ENCODE measurements around the gene DAND5. TPM values are rescaled to one million over a fixed set of nuclear protein-coding genes. Genes with fewer than 3 reads are reported as not detected.

The DAND5 gene
- total and polyA plus RNA-seq, 9 of the 15 experiments (the other 6 are each of a cell fraction or from before 2014, with no cell fraction given), result 0.22 to 0.83 (median 0.60) TPM

DNA sequence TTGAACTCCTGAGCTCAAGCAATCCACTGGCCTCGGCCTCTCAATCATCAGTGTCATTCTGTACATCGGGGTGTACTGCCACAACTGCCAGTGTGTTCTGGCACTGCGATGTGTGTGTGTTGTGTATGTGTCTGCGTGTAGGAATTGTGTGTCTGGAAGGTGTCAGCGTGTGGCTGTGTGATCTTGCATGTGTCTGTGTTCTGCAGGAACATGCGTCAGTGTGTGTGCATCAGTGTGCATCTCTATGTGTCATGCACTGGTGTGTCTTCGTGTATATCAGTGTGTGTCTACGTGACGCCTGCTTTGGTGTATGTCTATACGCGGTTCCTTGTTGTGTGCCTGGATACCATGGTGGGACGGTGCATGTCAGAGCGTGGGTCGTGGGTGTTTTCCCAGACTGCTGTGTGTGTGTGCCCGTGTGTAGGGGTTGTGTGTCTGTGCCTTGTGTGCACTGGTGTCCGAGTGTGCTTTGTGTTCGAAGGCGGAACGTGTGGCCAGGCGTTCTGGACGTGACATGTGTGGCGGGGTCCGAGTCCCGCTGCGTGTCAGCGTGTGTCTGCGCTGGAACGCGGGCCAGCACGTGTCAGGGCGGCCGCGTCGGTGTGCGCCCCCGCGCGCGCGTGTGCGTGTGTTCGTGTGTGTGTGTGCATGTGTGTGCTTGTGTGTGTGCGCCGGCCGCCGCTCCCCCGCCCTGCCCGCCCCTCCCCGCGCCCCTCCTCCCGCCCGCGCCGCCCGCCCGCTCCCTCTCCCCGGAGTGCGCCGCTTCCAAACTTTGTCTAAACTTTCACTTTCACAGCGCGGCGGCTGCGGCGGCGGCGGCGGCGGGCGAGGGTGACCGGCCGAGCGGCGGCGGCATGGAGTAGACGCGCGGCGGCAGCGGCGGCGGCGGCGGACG, 25.6 kb downstream of the DAND5 start, which contains the start of gene NFIX (continued):
- no peak; the same call in 1 of the 2 replicates for TF ChIP-seq NCOA1 (IDR thresholded peaks at IDR 0.05; ENCODE audit: low read depth)
- TF ChIP-seq MNT (conservative IDR thresholded peaks at IDR 0.05), result peak in 1 of 2 experiments; percentile 84; a peak in 3 of 4 replicates
- no peak for TF ChIP-seq DPF2 (IDR thresholded peaks at IDR 0.05)
- no peak for TF ChIP-seq LEF1 (IDR thresholded peaks at IDR 0.05)
- no peak for TF ChIP-seq TCFL5 (CRISPR knock-in tag; conservative IDR thresholded peaks at IDR 0.05)
- TF ChIP-seq MLLT1 (IDR thresholded peaks at IDR 0.05), result peak; percentile 25 to 59; a peak in 1 of 4 replicates
- TF ChIP-seq, protein P1, sequence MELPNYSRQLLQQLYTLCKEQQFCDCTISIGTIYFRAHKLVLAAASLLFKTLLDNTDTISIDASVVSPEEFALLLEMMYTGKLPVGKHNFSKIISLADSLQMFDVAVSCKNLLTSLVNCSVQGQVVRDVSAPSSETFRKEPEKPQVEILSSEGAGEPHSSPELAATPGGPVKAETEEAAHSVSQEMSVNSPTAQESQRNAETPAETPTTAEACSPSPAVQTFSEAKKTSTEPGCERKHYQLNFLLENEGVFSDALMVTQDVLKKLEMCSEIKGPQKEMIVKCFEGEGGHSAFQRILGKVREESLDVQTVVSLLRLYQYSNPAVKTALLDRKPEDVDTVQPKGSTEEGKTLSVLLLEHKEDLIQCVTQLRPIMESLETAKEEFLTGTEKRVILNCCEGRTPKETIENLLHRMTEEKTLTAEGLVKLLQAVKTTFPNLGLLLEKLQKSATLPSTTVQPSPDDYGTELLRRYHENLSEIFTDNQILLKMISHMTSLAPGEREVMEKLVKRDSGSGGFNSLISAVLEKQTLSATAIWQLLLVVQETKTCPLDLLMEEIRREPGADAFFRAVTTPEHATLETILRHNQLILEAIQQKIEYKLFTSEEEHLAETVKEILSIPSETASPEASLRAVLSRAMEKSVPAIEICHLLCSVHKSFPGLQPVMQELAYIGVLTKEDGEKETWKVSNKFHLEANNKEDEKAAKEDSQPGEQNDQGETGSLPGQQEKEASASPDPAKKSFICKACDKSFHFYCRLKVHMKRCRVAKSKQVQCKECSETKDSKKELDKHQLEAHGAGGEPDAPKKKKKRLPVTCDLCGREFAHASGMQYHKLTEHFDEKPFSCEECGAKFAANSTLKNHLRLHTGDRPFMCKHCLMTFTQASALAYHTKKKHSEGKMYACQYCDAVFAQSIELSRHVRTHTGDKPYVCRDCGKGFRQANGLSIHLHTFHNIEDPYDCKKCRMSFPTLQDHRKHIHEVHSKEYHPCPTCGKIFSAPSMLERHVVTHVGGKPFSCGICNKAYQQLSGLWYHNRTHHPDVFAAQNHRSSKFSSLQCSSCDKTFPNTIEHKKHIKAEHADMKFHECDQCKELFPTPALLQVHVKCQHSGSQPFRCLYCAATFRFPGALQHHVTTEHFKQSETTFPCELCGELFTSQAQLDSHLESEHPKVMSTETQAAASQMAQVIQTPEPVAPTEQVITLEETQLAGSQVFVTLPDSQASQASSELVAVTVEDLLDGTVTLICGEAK (IDR thresholded peaks at IDR 0.05), result peak; percentile 70
- TF ChIP-seq, protein P1 (CRISPR knock-in tag; IDR thresholded peaks at IDR 0.05), result no peak
- TF ChIP-seq, protein P2, sequence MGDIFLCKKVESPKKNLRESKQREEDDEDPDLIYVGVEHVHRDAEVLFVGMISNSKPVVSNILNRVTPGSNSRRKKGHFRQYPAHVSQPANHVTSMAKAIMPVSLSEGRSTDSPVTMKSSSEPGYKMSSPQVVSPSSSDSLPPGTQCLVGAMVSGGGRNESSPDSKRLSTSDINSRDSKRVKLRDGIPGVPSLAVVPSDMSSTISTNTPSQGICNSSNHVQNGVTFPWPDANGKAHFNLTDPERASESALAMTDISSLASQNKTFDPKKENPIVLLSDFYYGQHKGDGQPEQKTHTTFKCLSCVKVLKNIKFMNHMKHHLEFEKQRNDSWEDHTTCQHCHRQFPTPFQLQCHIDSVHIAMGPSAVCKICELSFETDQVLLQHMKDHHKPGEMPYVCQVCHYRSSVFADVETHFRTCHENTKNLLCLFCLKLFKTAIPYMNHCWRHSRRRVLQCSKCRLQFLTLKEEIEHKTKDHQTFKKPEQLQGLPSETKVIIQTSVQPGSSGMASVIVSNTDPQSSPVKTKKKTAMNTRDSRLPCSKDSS (IDR thresholded peaks at IDR 0.05; ENCODE audit: low read depth, partially characterized antibody), result no peak
- peak in 1 of 2 experiments; percentile 70; a peak in 1 of 4 replicates for TF ChIP-seq KDM4B (IDR thresholded peaks at IDR 0.05; ENCODE audit: borderline replicate concordance in 2 of 2, low read depth in 1 of 2)

All from K562 (cell line).